ENCODE measurements around the gene APOL4. TPM values are rescaled to one million over a fixed set of nuclear protein-coding genes. Genes with fewer than 3 reads are reported as not detected.
A peak's percentile ranks its signal among the peaks of the same experiment; 100 is the strongest.
"Not testable (repeated sequence)": the region's sequence is repeated elsewhere in the genome, so short reads cannot be mapped to it uniquely, and the experiment has no call there.

The APOL4 gene
- total RNA-seq, 2 experiments from 2014 or later: not detected

DNA sequence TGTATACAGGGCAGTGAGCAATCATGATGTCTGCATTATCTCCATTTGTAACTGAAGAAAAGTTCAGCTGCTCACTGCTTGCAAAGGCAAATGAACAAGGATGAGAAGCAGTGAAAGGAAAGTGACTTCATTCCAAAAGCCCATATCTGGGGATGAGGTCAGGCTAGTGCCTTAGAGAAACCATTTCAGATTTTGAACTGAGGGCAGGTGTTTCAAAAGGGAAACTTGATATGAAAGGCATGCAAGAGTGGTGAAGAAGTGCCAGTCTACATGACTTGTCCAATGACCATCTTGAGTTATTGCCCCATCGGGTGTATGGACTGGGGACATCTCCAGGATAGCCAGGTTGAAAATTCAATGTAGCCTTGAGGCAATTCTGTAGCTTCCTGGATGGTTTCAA, 7.3 kb upstream of the APOL4 start:
- Histone ChIP-seq H3K9me3 (ENCODE audit: low read length) (peaks cover 12% of the 10 kb centered on the region; the same call in 1 of the 2 replicates), H3K4me3 (ENCODE audit: low read depth, low read length, poor library complexity, severe bottlenecking) (no peak overlapping the region), H3K27ac (ENCODE audit: low read depth, low read length, poor library complexity, severe bottlenecking) (no peak overlapping the region), H3K4me2 (ENCODE audit: low read length) (no peak overlapping the region), H3K4me1 (ENCODE audit: insufficient read depth, low read length, poor library complexity, severe bottlenecking) (peaks cover 3% of the 10 kb centered on the region), H2AFZ (ENCODE audit: low read length) (no peak overlapping the region), H3K9me2 (ENCODE audit: insufficient read depth, low read length) (no peaks in the 10 kb centered on the region), H3K79me2 (ENCODE audit: insufficient read depth, low read depth, low read length) (no peaks in the 10 kb centered on the region), H4K20me1 (ENCODE audit: insufficient read depth, low read length) (no peaks in the 10 kb centered on the region), H3K36me3 (ENCODE audit: insufficient read depth, low read length) (no peaks in the 10 kb centered on the region)
- TF ChIP-seq, protein P1, sequence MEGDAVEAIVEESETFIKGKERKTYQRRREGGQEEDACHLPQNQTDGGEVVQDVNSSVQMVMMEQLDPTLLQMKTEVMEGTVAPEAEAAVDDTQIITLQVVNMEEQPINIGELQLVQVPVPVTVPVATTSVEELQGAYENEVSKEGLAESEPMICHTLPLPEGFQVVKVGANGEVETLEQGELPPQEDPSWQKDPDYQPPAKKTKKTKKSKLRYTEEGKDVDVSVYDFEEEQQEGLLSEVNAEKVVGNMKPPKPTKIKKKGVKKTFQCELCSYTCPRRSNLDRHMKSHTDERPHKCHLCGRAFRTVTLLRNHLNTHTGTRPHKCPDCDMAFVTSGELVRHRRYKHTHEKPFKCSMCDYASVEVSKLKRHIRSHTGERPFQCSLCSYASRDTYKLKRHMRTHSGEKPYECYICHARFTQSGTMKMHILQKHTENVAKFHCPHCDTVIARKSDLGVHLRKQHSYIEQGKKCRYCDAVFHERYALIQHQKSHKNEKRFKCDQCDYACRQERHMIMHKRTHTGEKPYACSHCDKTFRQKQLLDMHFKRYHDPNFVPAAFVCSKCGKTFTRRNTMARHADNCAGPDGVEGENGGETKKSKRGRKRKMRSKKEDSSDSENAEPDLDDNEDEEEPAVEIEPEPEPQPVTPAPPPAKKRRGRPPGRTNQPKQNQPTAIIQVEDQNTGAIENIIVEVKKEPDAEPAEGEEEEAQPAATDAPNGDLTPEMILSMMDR (conservative IDR thresholded peaks at IDR 0.05; ENCODE audit: low read length): no peak
- no peak for TF ChIP-seq EZH2phosphoT487 (IDR thresholded peaks at IDR 0.05; ENCODE audit: borderline replicate concordance, low read depth, low read length)
- no peak for DNase-seq (ENCODE audit: low spot score)
- no TSS peak for BruUV-seq (replicated peaks)
- intact Hi-C loops (cut with micrococcal nuclease; ENCODE audit: unreplicated experiment): no loop called here
- POLR2A ChIA-PET: no interaction called here
- CTCF ChIA-PET (ENCODE audit: unreplicated experiment): no interaction called here

DNA sequence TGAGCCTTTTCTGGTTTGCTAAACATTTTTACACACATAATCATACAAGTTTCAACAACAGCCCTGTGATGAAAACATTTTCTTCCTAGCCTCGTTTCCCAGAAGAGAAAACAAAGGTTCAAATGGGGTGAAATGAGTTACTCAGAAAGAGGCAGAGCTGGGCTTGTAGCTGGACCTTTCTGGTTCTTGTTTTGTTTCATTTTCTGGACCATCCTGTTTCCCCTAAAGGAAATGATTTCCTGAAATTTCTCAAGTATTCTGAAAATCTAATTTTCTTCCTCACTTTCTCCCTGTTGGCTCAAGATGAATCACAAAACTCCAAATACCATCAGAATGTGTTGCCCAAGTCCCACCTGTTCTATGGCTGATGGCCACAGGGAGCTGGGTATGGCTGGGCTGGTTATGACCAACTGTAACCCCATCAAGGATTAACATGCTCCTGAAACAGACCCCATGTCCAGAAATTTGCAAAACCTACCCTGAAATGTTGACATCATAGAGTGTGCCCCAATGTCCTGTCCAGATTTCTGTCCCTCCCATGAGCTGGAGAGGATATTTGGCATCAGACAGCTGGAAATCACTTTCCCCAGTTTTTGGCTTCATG, 6.7 kb upstream of the APOL4 start:
- DNase-seq (ENCODE audit: low spot score): no peak
- Histone ChIP-seq H3K4me2 (ENCODE audit: low read length) (no peak overlapping the region), H3K4me3 (ENCODE audit: low read depth, low read length, poor library complexity, severe bottlenecking) (no peak overlapping the region), H3K9me3 (ENCODE audit: low read length) (peaks cover 12% of the 10 kb centered on the region; the same call in 1 of the 2 replicates), H3K79me2 (ENCODE audit: insufficient read depth, low read depth, low read length) (no peaks in the 10 kb centered on the region), H3K9me2 (ENCODE audit: insufficient read depth, low read length) (no peaks in the 10 kb centered on the region), H4K20me1 (ENCODE audit: insufficient read depth, low read length) (no peaks in the 10 kb centered on the region), H3K4me1 (ENCODE audit: insufficient read depth, low read length, poor library complexity, severe bottlenecking) (peaks cover 3% of the 10 kb centered on the region), H3K27ac (ENCODE audit: low read depth, low read length, poor library complexity, severe bottlenecking) (no peak overlapping the region), H3K36me3 (ENCODE audit: insufficient read depth, low read length) (no peaks in the 10 kb centered on the region), H2AFZ (ENCODE audit: low read length) (no peak overlapping the region)
- CTCF ChIA-PET (ENCODE audit: unreplicated experiment): no interaction called here
- intact Hi-C loops (cut with micrococcal nuclease; ENCODE audit: unreplicated experiment): no loop called here
- no TSS peak for BruUV-seq (replicated peaks)
- POLR2A ChIA-PET: no interaction called here
- TF ChIP-seq, protein P1 (conservative IDR thresholded peaks at IDR 0.05; ENCODE audit: low read length): no peak
- no peak for TF ChIP-seq EZH2phosphoT487 (IDR thresholded peaks at IDR 0.05; ENCODE audit: borderline replicate concordance, low read depth, low read length)

DNA sequence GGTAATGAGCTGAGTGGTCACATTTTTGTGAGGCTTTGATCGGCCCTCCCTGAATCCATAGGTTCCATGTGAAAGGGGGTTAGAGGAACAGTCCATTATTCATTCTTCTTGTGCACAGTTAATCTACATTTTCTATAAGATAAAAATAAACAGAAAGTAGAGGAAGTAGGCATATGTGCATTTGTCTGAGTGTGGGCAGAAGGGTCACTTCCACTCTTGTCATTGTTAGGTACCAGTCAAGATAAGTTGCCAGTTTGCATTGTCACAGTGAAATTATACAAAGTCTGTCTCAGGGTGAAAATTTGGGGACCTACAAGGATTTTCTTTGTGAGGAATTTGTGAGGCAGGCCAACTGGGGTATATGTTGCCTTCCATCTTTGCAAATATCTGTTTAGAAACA, 4.6 kb upstream of the APOL4 start:
- peak overlapping the region; percentile 16; the same call in 1 of the 2 replicates for H2AFZ ChIP-seq (ENCODE audit: low read length)
- intact Hi-C loops (cut with micrococcal nuclease; ENCODE audit: unreplicated experiment): no loop called here
- H3K79me2 ChIP-seq (ENCODE audit: insufficient read depth, low read depth, low read length): no peaks in the 10 kb centered on the region
- peaks cover 3% of the 10 kb centered on the region for H3K4me1 ChIP-seq (ENCODE audit: insufficient read depth, low read length, poor library complexity, severe bottlenecking)
- H3K36me3 ChIP-seq (ENCODE audit: insufficient read depth, low read length): no peaks in the 10 kb centered on the region
- no TSS peak for BruUV-seq (replicated peaks)
- no peak for DNase-seq (ENCODE audit: low spot score)
- H3K4me3 ChIP-seq (ENCODE audit: low read depth, low read length, poor library complexity, severe bottlenecking): no peak overlapping the region
- TF ChIP-seq EZH2phosphoT487 (IDR thresholded peaks at IDR 0.05; ENCODE audit: borderline replicate concordance, low read depth, low read length): no peak
- TF ChIP-seq, protein P1 (conservative IDR thresholded peaks at IDR 0.05; ENCODE audit: low read length): no peak
- no peak overlapping the region for H3K4me2 ChIP-seq (ENCODE audit: low read length)
- H3K9me2 ChIP-seq (ENCODE audit: insufficient read depth, low read length): no peaks in the 10 kb centered on the region
- POLR2A ChIA-PET: no interaction called here
- CTCF ChIA-PET (ENCODE audit: unreplicated experiment): no interaction called here
- no peak overlapping the region for H3K27ac ChIP-seq (ENCODE audit: low read depth, low read length, poor library complexity, severe bottlenecking)
- no peaks in the 10 kb centered on the region for H4K20me1 ChIP-seq (ENCODE audit: insufficient read depth, low read length)
- peaks cover 12% of the 10 kb centered on the region; the same call in 1 of the 2 replicates for H3K9me3 ChIP-seq (ENCODE audit: low read length)

DNA sequence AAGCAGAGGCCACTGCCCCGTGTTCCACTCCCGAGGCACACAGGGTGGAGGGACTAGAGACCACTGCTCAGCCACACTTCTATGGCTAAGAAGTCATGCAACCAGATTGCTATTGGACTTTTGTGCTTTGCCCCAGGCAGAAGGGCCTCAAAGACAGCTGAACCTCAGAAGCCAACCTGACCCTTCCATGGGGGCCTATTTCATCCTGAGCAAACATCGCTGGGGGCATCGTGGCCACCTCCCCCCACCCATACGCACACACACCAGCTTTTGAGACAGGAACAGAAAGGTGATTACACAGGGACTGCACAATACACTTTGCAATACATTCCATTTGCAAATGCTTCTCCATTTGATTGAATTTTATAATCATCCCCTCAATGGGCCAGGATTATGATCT, 4.0 kb upstream of the APOL4 start:
- H3K9me2 ChIP-seq (ENCODE audit: insufficient read depth, low read length); DNase-seq (ENCODE audit: low spot score); H3K4me1 ChIP-seq (ENCODE audit: insufficient read depth, low read length, poor library complexity, severe bottlenecking); H3K4me3 ChIP-seq (ENCODE audit: low read depth, low read length, poor library complexity, severe bottlenecking); H3K4me2 ChIP-seq (ENCODE audit: low read length); H3K79me2 ChIP-seq (ENCODE audit: insufficient read depth, low read depth, low read length); intact Hi-C loops (cut with micrococcal nuclease; ENCODE audit: unreplicated experiment); POLR2A ChIA-PET; H3K27ac ChIP-seq (ENCODE audit: low read depth, low read length, poor library complexity, severe bottlenecking); BruUV-seq (replicated peaks); CTCF ChIA-PET (ENCODE audit: unreplicated experiment); H3K36me3 ChIP-seq (ENCODE audit: insufficient read depth, low read length); H2AFZ ChIP-seq (ENCODE audit: low read length); H4K20me1 ChIP-seq (ENCODE audit: insufficient read depth, low read length): not testable (repeated sequence)
- peaks cover 12% of the 10 kb centered on the region; the same call in 1 of the 2 replicates for H3K9me3 ChIP-seq (ENCODE audit: low read length)

All from OCI-LY7 (cell line).